OCI-LY1 (cell line): ENCODE data around the gene UBAC1.

ENCODE experiments used
- EZH2 ChIP-seq: fragments of 200-600 bp; sonication (generic), shearing (Covaris generic); IDR thresholded peaks from 2 replicates; pipeline ENCODE4 v1.8.0; 2017; ENCODE audit warnings: borderline replicate concordance, mixed run types, mild to moderate bottlenecking, antibody characterized with exemption, low read length, moderate library complexity, mixed read lengths
- TF ChIP-seq, protein P1 (sequence below): fragments of 200-600 bp; sonication (generic), shearing (Covaris generic); IDR thresholded peaks from 2 replicates; pipeline ENCODE4 v1.5.1; 2017; ENCODE audit warnings: mild to moderate bottlenecking, antibody characterized with exemption, low read length, moderate library complexity, mixed read lengths

DNA sequence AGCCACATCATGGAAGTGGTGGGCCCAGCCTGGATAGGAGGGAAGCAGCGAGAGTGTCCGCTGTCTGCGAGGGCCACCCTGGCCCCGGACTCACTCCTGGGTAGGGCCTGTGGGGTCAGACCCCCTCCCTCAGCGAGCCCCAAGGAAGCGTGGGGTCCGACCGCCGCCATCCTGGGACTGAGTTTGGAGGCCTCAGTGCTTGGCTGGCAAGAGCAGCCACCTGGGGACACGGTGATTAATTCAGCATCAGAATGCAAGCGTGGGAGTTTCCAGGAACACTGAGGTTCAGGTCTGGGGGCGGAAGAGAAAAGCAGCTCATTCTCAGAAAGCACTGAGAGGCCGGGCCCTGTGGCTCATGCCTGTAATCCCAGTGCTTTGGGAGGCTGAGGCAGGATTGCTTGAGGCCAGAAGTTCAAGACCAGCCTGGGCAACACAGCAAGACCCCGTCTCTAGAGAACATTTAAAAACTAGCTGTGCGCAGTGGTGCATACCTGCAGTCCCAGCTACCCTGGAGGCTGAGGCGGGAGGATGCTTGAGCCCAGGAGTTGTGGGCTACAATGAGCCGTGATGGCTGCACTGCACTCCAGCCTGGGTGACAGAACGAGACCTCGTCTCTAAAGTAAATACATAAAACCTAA lies 35.6 kb downstream of the UBAC1 start:
- TF ChIP-seq, protein P1, sequence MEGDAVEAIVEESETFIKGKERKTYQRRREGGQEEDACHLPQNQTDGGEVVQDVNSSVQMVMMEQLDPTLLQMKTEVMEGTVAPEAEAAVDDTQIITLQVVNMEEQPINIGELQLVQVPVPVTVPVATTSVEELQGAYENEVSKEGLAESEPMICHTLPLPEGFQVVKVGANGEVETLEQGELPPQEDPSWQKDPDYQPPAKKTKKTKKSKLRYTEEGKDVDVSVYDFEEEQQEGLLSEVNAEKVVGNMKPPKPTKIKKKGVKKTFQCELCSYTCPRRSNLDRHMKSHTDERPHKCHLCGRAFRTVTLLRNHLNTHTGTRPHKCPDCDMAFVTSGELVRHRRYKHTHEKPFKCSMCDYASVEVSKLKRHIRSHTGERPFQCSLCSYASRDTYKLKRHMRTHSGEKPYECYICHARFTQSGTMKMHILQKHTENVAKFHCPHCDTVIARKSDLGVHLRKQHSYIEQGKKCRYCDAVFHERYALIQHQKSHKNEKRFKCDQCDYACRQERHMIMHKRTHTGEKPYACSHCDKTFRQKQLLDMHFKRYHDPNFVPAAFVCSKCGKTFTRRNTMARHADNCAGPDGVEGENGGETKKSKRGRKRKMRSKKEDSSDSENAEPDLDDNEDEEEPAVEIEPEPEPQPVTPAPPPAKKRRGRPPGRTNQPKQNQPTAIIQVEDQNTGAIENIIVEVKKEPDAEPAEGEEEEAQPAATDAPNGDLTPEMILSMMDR = no peak
- no peak for TF ChIP-seq EZH2
